HUES64 (cell line): ENCODE results near the gene GNB5.
"Not testable (repeated sequence)": the region's sequence is repeated elsewhere in the genome, so short reads cannot be mapped to it uniquely, and the experiment has no call there.

Experiments
- H3K27ac ChIP-seq: 2 replicates; pipeline ENCODE4 v1.7.0; 2013; ENCODE audit warnings: low read depth, low read length, inconsistent platforms
- H3K27me3 ChIP-seq: 2 replicates; pipeline ENCODE4 v1.6.1; 2013; ENCODE audit warnings: mild to moderate bottlenecking, low read length; ENCODE audit not compliant: insufficient read depth
- H3K36me3 ChIP-seq: 2 replicates; pipeline ENCODE4 v1.6.1; 2013; ENCODE audit warnings: mild to moderate bottlenecking, low read length; ENCODE audit not compliant: insufficient read depth
- H3K4me1 ChIP-seq: 2 replicates; pipeline ENCODE4 v1.6.1; 2013; ENCODE audit warnings: mild to moderate bottlenecking, low read length, moderate library complexity; ENCODE audit not compliant: insufficient read depth
- H3K4me3 ChIP-seq: 2 replicates; pipeline ENCODE4 v1.5.1; 2013; ENCODE audit warnings: mild to moderate bottlenecking, low read length, moderate library complexity
- H3K9ac ChIP-seq: 2 replicates; pipeline ENCODE4 v1.6.1; 2013; ENCODE audit warnings: mild to moderate bottlenecking, low read depth, low read length
- H3K9me3 ChIP-seq: 2 replicates; pipeline ENCODE4 v1.6.1; 2013; ENCODE audit warnings: low read depth, low read length; ENCODE audit not compliant: insufficient read depth
- WGBS: fragments of 150-250, 120-280 bp; methylation state at CpG from one replicate; pipeline ENCODE4 v1.1.7; 2013; ENCODE audit warnings: missing lambda C conversion rate; 5-methylcytosine and 5-hydroxymethylcytosine counted together

Gene GNB5

DNA sequence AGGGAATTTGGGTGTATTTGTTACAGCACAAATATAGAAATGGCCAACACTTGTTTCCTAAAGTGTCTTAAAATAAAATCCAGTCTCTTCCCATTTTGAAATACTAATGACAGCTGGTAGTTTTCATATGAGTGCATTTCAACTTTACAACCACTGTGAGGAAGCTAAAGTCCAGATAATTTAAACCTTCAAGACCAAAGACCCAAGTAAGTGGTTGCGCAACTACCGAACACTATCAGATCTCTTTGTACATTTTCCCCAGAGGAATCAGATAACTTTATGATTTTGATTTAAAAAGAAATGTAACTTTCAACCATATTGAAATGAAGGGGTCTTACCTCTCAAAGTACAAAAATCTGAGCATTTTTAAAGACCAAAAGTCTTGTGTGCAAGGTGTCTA lies 92.9 kb downstream of the GNB5 start:
- Histone ChIP-seq H3K27me3 (no peaks in the 10 kb centered on the region), H3K9me3 (no peaks in the 10 kb centered on the region), H3K9ac (no peak overlapping the region), H3K27ac (no peak overlapping the region), H3K36me3 (no peaks in the 10 kb centered on the region), H3K4me1 (peaks cover 4% of the 10 kb centered on the region; the same call in 1 of the 2 replicates), H3K4me3 (no peak overlapping the region)
- 94% methylated on average over 2 of the region's 2 CpGs for WGBS

DNA sequence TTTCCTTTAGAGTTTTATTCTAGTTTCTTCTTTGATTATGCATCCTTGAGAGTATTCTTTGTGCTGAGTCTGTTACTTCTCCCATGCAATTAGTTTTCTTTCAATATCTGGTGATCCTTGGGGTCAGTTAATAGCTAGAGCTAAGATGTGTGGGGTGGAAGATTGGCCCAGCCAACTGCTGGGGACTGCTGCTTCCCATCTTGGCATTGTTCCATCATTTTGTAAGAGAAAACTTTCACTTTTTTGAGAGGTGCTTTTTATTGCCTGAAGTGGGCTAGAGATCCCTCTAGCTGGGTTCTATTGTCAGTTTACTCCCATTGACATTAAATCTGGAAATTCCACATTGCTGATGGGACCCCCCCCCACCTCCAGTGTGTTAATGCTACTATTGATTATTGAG lies 94.0 kb downstream of the GNB5 start:
- Histone ChIP-seq H3K9me3 (no peaks in the 10 kb centered on the region), H3K36me3 (no peaks in the 10 kb centered on the region), H3K4me1 (no peaks in the 10 kb centered on the region), H3K9ac (no peak overlapping the region), H3K27ac (no peak overlapping the region), H3K27me3 (no peaks in the 10 kb centered on the region), H3K4me3 (no peak overlapping the region)

GRCh38 chr15:52096536-52096935 lies 94.7 kb downstream of the GNB5 start:
- not testable (repeated sequence) for H3K27ac ChIP-seq, H3K27me3 ChIP-seq, H3K4me3 ChIP-seq, H3K9ac ChIP-seq, H3K4me1 ChIP-seq, H3K9me3 ChIP-seq, H3K36me3 ChIP-seq
- WGBS: 94% methylated on average over 9 of the region's 9 CpGs

DNA sequence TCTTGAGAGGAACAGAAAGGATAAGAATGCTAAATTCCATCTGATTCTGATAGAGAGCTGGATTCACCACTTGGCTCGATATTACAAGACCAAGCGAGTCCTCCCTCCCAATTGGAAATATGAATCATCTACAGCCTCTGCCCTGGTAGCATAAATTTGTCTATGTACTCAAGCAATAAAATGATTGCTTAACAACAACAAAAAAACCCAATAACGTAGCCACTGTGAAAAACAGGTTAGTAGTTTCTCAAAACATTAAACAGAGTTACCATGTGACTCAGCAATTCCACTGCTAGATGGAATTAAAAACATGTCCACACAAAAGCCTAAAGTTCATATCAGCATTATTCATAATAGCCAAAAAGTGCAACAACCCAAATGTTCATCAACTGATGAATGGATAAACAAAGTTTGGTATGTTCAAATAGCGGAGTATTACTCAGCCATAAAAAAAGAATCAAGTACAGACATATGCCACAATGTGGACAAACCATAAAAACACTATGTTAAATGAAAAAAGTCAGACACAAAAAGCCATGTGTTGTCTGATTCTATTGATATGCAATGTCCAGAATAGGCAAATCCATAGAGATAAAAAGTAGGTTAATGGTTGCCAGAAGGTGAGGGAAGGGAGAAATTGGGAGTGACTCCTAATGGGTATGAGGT lies 95.5 kb downstream of the GNB5 start:
- Histone ChIP-seq H3K27ac (no peak overlapping the region), H3K9me3 (no peaks in the 10 kb centered on the region), H3K4me3 (no peak overlapping the region), H3K4me1 (no peaks in the 10 kb centered on the region), H3K9ac (no peak overlapping the region), H3K36me3 (no peaks in the 10 kb centered on the region), H3K27me3 (no peaks in the 10 kb centered on the region)
- 88% methylated on average over 3 of the region's 4 CpGs for whole genome bisulfite sequencing

DNA sequence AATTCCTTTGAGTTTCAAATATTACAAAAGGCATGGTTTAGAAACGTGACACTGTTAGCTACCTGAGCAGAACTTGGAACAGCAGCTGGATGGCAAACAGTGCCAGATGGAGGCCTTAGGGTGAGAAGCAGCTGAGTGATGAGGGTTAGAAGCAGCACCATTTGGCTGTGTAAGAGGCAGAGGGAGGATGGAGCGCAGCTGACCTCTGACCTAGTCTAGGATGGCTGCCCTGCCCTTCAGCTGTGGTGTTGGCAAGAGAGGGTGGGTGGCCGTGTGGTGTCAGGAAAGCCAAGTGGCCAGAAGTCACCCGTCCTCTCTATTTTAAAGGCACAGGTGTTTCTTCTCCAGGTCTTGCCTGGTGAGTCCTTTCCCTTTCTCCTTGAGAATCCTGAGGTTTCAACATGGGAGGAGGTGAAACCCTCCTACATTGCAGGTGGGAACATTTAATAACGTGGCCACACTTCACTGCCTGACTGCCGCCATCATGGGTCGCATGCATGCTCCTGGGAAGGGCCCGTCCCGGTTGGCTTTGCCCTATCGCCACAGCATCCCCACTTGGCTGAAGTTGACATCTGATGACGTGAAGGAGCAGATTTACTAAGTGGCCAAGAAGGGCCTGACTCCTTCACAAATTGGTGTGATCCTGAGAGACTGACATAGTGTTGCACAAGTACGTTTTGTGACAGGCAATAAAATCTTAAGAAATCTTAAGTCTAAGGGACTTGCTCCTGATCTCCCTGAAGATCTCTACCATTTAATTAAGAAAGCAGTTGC lies 96.2 kb downstream of the GNB5 start:
- H3K4me1 ChIP-seq: no peaks in the 10 kb centered on the region
- WGBS: 94% methylated on average over 12 of the region's 12 CpGs
- no peaks in the 10 kb centered on the region for H3K27me3 ChIP-seq

DNA sequence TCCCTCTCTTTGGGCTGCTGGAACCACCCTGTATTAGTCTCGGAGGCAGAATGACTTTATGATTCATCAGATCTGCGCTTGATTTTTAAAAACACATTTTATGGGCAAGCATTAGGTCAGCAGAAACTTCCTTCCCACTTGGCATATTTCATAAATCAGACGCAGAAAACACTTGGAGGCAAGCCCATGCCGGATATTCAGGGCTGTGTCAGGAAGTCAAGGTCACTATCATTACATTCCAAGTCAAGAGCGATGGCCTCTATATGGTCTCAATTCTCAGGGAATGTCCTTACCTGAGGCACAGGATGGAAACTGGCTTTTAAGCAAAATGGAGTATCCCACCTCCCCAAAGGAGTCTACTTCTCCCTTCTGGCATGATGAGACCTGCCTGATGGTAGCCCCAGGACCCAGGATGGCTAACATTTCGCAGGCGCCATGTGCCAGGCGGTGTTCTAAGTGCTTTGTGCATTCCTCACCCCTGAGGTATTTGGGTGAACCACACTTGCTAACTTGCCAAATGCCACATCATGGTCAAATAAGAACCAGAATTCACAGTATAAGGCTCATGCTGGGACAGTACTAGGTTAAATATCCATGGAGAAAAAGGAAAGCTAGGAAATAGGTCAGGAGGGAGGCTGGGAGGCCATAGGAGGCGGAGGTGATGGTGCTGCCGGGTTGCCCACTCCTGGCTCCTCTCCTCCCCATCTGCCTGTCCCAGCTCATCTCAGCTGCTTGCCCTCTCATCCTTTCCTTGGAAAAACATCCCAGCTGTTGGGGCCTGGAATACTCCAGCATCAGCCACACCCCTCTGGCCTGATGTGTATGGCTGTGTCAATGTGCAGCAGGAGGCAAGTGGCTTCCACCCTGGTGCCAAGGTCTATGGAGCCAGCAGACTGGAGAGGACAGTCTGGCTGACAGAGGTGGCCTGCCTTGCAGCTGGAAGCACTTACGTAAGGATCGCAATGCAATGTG lies 97.4 kb downstream of the GNB5 start:
- Histone ChIP-seq H3K9me3 (peaks cover 4% of the 10 kb centered on the region; the same call in 1 of the 2 replicates), H3K36me3 (no peaks in the 10 kb centered on the region), H3K4me1 (no peaks in the 10 kb centered on the region), H3K9ac (no peak overlapping the region), H3K4me3 (no peak overlapping the region), H3K27me3 (no peaks in the 10 kb centered on the region), H3K27ac (no peak overlapping the region)
- WGBS: 94% methylated on average over 12 of the region's 12 CpGs

More for the DNA sequence above, 96.2 kb downstream of the GNB5 start:
- H3K27ac ChIP-seq: no peak overlapping the region
- H3K4me3 ChIP-seq: no peak overlapping the region
- no peaks in the 10 kb centered on the region for H3K36me3 ChIP-seq
- H3K9me3 ChIP-seq: 0 out of 2 replicates have a peak, but pooled peaks cover 3% of the 10 kb centered on the region
- no peak overlapping the region for H3K9ac ChIP-seq

- whole genome bisulfite sequencing: 91% methylated on average over 4 of the region's 4 CpGs
- Histone ChIP-seq H3K4me1 (no peaks in the 10 kb centered on the region), H3K9me3 (peaks cover 4% of the 10 kb centered on the region; the same call in 1 of the 2 replicates), H3K36me3 (no peaks in the 10 kb centered on the region), H3K27ac (no peak overlapping the region), H3K27me3 (no peaks in the 10 kb centered on the region), H3K9ac (no peak overlapping the region), H3K4me3 (no peak overlapping the region)
These were observed 98.0 kb downstream of the GNB5 start for GRCh38 chr15:52093167-52093538.

GRCh38 chr15:52090193-52090592 lies 101.0 kb downstream of the GNB5 start:
- H3K4me1 ChIP-seq: no peaks in the 10 kb centered on the region
- no peaks in the 10 kb centered on the region for H3K27me3 ChIP-seq
- H3K4me3 ChIP-seq: no peak overlapping the region
- H3K9ac ChIP-seq: no peak overlapping the region
- H3K27ac ChIP-seq: no peak overlapping the region
- peaks cover 4% of the 10 kb centered on the region; the same call in 1 of the 2 replicates for H3K9me3 ChIP-seq
- H3K36me3 ChIP-seq: no peaks in the 10 kb centered on the region

GRCh38 chr15:52086011-52086786 lies 105.0 kb downstream of the GNB5 start:
- Histone ChIP-seq H3K27ac (no peak overlapping the region), H3K4me3 (no peak overlapping the region), H3K9me3 (peaks cover 4% of the 10 kb centered on the region; the same call in 1 of the 2 replicates), H3K36me3 (no peaks in the 10 kb centered on the region), H3K27me3 (no peaks in the 10 kb centered on the region), H3K9ac (no peak overlapping the region), H3K4me1 (no peaks in the 10 kb centered on the region)
- 92% methylated on average over 4 of the region's 5 CpGs for WGBS

DNA sequence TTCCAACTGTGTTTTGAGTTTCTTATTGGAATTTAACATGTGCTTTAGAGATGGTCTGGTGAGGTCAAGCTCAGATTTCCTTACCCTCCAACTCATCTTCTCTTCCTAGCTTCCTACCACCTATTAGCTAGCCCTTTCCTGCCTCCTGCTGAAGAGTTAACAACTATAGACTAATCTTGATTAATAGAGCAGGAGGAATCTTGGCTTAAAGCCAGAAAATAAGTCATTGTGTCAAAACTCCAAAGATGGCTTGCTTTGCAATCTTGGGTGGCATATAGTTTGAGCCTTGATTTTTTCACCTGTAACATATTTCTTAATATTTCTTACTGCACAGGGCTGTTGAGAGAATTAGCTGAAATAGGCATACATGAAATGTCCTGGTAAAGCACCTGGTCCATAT lies 105.9 kb downstream of the GNB5 start:
- Histone ChIP-seq H3K27ac (no peak overlapping the region), H3K4me1 (no peaks in the 10 kb centered on the region), H3K27me3 (no peaks in the 10 kb centered on the region), H3K9ac (no peak overlapping the region), H3K36me3 (no peaks in the 10 kb centered on the region), H3K4me3 (no peak overlapping the region), H3K9me3 (peaks cover 4% of the 10 kb centered on the region; the same call in 1 of the 2 replicates)
